Measurements from ENCODE around the gene TMEM9B.

DNA sequence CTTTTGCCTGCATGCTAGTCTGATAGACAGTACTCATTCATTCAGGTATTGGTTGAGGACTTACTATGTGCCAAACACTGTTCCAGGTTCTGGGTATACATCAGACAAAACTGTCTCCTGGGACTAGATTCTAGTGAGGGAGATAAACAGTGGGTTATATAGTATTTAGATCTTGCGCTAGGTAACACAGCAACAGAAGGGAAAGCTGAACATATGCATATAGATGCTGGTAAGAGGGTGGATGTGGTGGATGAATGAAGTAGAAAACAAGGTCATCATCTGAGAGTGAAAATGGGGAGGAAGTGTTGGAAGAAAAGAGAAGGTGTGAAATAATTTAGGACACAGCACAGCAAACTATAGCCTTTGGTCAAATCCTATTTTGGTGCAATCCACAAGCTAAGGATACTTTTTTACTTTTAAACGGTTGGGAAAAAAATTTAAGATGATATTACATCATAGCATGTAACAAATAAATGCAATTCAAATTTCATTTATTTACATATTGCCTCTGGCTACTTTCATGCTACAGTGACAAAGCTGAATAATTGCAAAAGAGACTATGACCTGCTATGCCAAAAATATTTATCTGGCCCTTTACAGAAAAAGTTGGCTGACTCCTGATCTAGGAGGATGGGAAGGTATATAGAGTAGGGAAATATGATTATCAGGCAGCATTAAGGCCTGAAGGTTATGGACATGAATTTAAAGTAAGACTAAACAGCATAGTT lies 7.1 kb upstream of the TMEM9B start:
- TF ChIP-seq CTBP1 (IDR thresholded peaks at IDR 0.05; ENCODE audit: borderline replicate concordance) (no peak), SMARCC2 (IDR thresholded peaks at IDR 0.05; ENCODE audit: low read depth) (no peak), ZSCAN29 (IDR thresholded peaks at IDR 0.05) (no peak), PBX2 (CRISPR knock-in tag; IDR thresholded peaks at IDR 0.05; ENCODE audit: low read depth) (no peak), PBX2 (tag; conservative IDR thresholded peaks at IDR 0.05; ENCODE audit: low read depth) (no peak), PYGO2 (tag; IDR thresholded peaks at IDR 0.05) (no peak), POLR3A (IDR thresholded peaks at IDR 0.05; ENCODE audit: borderline replicate concordance, extremely low read depth, insufficient read depth, insufficient read length) (no peak), POLR2AphosphoS2 (IDR thresholded peaks at IDR 0.05; ENCODE audit: low read length) (no peak), ZFP30 (CRISPR knock-in tag; IDR thresholded peaks at IDR 0.05; ENCODE audit: borderline replicate concordance) (no peak), CBX2 (IDR thresholded peaks at IDR 0.05; ENCODE audit: insufficient read depth, low read length, poor library complexity, severe bottlenecking) (no peak), CHD2 (IDR thresholded peaks at IDR 0.05; ENCODE audit: low read depth, low read length) (no peak), JUN (IDR thresholded peaks at IDR 0.05; ENCODE audit: borderline replicate concordance, low read depth, low read length) (no peak), JUN (CRISPR knock-in tag; IDR thresholded peaks at IDR 0.05; ENCODE audit: borderline replicate concordance) (no peak), DNMT1 (IDR thresholded peaks at IDR 0.05) (no peak)
- TF ChIP-seq, protein P1, sequence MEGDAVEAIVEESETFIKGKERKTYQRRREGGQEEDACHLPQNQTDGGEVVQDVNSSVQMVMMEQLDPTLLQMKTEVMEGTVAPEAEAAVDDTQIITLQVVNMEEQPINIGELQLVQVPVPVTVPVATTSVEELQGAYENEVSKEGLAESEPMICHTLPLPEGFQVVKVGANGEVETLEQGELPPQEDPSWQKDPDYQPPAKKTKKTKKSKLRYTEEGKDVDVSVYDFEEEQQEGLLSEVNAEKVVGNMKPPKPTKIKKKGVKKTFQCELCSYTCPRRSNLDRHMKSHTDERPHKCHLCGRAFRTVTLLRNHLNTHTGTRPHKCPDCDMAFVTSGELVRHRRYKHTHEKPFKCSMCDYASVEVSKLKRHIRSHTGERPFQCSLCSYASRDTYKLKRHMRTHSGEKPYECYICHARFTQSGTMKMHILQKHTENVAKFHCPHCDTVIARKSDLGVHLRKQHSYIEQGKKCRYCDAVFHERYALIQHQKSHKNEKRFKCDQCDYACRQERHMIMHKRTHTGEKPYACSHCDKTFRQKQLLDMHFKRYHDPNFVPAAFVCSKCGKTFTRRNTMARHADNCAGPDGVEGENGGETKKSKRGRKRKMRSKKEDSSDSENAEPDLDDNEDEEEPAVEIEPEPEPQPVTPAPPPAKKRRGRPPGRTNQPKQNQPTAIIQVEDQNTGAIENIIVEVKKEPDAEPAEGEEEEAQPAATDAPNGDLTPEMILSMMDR (IDR thresholded peaks at IDR 0.05 in 2 of 3, conservative IDR thresholded peaks at IDR 0.05 in 1 of 3; ENCODE audit: insufficient read depth in 2 of 3, low read depth in 1 of 3, low read length in 3 of 3), result no peak

All from K562 (cell line).